SH-SY5Y (cell line): ENCODE results near the gene CELF2.

Experiments used
- GATA2 ChIP-seq: IDR thresholded peaks from 2 replicates; pipeline ENCODE4 v1.6.1; 2011; ENCODE audit warnings: mild to moderate bottlenecking, low read depth, low read length
- GATA3 ChIP-seq: IDR thresholded peaks from 2 replicates; pipeline ENCODE4 v1.6.1; 2011; ENCODE audit warnings: low read depth, mild to moderate bottlenecking, low read length, moderate library complexity

DNA sequence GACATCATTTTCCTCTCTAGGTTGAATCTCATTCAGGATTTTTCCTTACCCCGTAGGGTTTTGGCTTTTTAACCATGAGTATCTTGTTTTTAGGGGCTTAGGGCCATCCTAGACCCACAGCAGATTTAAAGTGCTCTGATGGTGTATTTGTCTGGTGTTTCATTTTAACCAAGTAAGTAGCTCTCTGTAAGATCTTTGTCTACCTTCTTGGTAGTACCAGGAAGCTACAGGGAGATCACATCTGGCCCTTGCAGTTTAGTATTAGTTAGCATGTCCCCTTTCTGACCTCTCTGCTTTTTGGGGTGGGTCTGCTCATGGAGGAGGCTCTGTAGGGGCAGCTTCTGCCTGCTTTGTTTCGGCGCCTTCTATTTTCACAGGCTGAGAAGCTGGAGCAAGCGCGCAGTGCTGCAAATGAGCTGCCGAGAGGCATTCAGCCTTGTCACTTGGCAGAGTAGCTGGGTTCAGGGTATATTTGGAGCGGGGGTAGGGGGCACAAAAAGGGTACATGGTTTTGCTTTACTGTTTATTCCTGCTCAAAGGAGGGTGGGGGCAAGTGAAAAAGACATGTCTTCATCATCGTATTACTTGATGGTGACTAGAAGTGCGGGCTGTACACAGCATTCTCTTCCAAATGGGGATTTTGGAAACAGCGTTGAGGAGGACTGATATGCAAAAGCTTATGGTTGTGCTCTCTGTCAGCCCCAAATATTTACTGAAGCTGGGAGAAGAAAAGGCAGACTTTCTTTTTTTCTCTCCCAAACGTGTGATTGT lies 146.3 kb downstream of the CELF2 start:
- TF ChIP-seq GATA2, result no peak
- no peak for TF ChIP-seq GATA3
